Measurements from ENCODE around the gene DCAF8.

GRCh38 chr1:160291248-160292220, 29.2 kb upstream of the DCAF8 start:
- TF ChIP-seq, protein P1, sequence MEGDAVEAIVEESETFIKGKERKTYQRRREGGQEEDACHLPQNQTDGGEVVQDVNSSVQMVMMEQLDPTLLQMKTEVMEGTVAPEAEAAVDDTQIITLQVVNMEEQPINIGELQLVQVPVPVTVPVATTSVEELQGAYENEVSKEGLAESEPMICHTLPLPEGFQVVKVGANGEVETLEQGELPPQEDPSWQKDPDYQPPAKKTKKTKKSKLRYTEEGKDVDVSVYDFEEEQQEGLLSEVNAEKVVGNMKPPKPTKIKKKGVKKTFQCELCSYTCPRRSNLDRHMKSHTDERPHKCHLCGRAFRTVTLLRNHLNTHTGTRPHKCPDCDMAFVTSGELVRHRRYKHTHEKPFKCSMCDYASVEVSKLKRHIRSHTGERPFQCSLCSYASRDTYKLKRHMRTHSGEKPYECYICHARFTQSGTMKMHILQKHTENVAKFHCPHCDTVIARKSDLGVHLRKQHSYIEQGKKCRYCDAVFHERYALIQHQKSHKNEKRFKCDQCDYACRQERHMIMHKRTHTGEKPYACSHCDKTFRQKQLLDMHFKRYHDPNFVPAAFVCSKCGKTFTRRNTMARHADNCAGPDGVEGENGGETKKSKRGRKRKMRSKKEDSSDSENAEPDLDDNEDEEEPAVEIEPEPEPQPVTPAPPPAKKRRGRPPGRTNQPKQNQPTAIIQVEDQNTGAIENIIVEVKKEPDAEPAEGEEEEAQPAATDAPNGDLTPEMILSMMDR (IDR thresholded peaks at IDR 0.05) = peak; percentile 75 to 88 (median 82)
- no peak for TF ChIP-seq POLR2A (IDR thresholded peaks at IDR 0.05)
